Sigmoid colon (tissue), 7 donors: ENCODE results near the gene PRKCZ. TPM values are rescaled to one million over a fixed set of nuclear protein-coding genes. Genes with fewer than 3 reads are reported as not detected.

Experiments used
- DNase-seq: peaks from one replicate; pipeline ENCODE4 v3.0.0-alpha.2; 2019
- H3K27ac ChIP-seq, 4 donors: fragments of 200-600 bp; sonication (generic); one replicate each; pipeline ENCODE4 v1.5.1; 2016 to 2019; ENCODE audit warnings: mild to moderate bottlenecking in 1 of 4
- H3K27me3 ChIP-seq, 3 donors: fragments of 200-600 bp; sonication (generic); one replicate each; pipeline ENCODE4 v1.5.1; 2019; ENCODE audit warnings: mild to moderate bottlenecking in 1 of 3
- H3K36me3 ChIP-seq, 4 donors: fragments of 200-600 bp; sonication (generic); one replicate each; pipeline ENCODE4 v1.5.1; 2016 to 2019
- H3K4me1 ChIP-seq, 4 donors: fragments of 200-600 bp; sonication (generic); one replicate each; pipeline ENCODE4 v1.5.1; 2017 to 2019
- H3K4me3 ChIP-seq, 4 donors: fragments of 200-600 bp; sonication (generic); one replicate each; pipeline ENCODE4 v1.5.1; 2017 to 2019; ENCODE audit warnings: mild to moderate bottlenecking in 2 of 4, moderate library complexity in 1 of 4
- H3K9me3 ChIP-seq, 4 donors: fragments of 200-600 bp in 3 of 4; sonication (generic) in 3 of 4; one replicate each; pipeline versions ENCODE4 v1.5.1 to v1.6.1; 2013 to 2019
- EP300 ChIP-seq, 4 donors: sonication (generic); formaldehyde crosslinking; IDR thresholded peaks; one replicate each; pipeline ENCODE4 v1.6.1; 2017; ENCODE audit warnings: antibody characterized with exemption in 4 of 4
- POLR2A ChIP-seq, 2 donors: fragments of 450-650 bp; IDR thresholded peaks; one replicate each; pipeline ENCODE4 v1.6.1; 2016; ENCODE audit warnings: antibody characterized with exemption in 2 of 2, mild to moderate bottlenecking in 2 of 2, moderate library complexity in 2 of 2
- POLR2AphosphoS5 ChIP-seq, 4 donors: sonication (generic); formaldehyde crosslinking; IDR thresholded peaks; one replicate each; pipeline ENCODE4 v1.6.1; 2017; ENCODE audit warnings: antibody characterized with exemption in 4 of 4
- WGBS, 2 donors: extraction: QIAGEN DNeasy Blood & Tissue Kit; methylation state at CpG; one replicate each; pipeline ENCODE4 v1.1.7; 2013; 5-methylcytosine and 5-hydroxymethylcytosine counted together
- intact Hi-C: fragments of 100-400 bp; cut with DNase I; formaldehyde crosslinking; loops from one replicate; pipeline ENCODE4 v1.15.1; 2023
- polyA plus RNA-seq, 3 donors: library from polyadenylated mRNA; stranded (reverse); fragments of 200-250 nt; gene quantifications; one replicate each; pipeline ENCODE4 v1.2.3, GENCODE V29; 2013
- total RNA-seq, 4 donors: library from RNA; depleted of rRNA; stranded (reverse); fragments of >200 nt; gene quantifications; one replicate each; pipeline ENCODE4 v1.1.0, GENCODE V29; 2016
- TF ChIP-seq, protein P1 (sequence below), 4 experiments: fragments of 450-650 bp in 3 of 4; fragments of 200-600 bp in 1 of 4; IDR thresholded peaks; one replicate each; pipeline ENCODE4 v1.5.1; 2016 to 2019; ENCODE audit warnings: antibody characterized with exemption in 4 of 4, mild to moderate bottlenecking in 3 of 4, moderate library complexity in 2 of 4
- donor health status: healthy with polysubstance abuse.
- donor health status: Bipolar disorder and iron deficiency.
- donor health status: healthy.

Gene PRKCZ
- total and polyA plus RNA-seq, 7 donors, result 1.4 to 52.9 (median 4.8) TPM

DNA sequence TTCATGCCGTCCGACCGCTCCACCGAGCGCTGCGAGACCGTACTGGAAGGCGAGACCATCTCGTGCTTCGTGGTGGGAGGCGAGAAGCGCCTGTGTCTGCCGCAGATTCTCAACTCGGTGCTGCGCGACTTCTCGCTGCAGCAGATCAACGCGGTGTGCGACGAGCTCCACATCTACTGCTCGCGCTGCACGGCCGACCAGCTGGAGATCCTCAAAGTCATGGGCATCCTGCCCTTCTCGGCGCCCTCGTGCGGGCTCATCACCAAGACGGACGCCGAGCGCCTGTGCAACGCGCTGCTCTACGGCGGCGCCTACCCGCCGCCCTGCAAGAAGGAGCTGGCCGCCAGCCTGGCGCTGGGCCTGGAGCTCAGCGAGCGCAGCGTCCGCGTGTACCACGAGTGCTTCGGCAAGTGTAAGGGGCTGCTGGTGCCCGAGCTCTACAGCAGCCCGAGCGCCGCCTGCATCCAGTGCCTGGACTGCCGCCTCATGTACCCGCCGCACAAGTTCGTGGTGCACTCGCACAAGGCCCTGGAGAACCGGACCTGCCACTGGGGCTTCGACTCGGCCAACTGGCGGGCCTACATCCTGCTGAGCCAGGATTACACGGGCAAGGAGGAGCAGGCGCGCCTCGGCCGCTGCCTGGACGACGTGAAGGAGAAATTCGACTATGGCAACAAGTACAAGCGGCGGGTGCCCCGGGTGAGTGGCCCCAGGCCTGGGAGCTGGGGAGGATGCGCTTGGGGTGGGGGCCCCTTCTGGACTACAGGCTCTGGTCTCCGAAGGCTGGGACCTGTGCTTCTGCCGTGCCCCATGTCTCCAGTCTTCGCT is 179.0 kb downstream of the PRKCZ start:
- Histone ChIP-seq H3K27ac (peak overlapping the region; percentile 87 to 92 (median 90)), H3K9me3 (no peaks in the 10 kb centered on the region), H3K27me3 (no peaks in the 10 kb centered on the region), H3K36me3 (no peaks in the 10 kb centered on the region), H3K4me3 (peak overlapping the region; percentile 58 to 78 (median 62)), H3K4me1 (peaks cover 0 to 59% (median 55%) of the 10 kb centered on the region in 4 donors)
- intact Hi-C loops, result no loop called here
- peak; percentile 94 for DNase-seq
- TF ChIP-seq, protein P1, sequence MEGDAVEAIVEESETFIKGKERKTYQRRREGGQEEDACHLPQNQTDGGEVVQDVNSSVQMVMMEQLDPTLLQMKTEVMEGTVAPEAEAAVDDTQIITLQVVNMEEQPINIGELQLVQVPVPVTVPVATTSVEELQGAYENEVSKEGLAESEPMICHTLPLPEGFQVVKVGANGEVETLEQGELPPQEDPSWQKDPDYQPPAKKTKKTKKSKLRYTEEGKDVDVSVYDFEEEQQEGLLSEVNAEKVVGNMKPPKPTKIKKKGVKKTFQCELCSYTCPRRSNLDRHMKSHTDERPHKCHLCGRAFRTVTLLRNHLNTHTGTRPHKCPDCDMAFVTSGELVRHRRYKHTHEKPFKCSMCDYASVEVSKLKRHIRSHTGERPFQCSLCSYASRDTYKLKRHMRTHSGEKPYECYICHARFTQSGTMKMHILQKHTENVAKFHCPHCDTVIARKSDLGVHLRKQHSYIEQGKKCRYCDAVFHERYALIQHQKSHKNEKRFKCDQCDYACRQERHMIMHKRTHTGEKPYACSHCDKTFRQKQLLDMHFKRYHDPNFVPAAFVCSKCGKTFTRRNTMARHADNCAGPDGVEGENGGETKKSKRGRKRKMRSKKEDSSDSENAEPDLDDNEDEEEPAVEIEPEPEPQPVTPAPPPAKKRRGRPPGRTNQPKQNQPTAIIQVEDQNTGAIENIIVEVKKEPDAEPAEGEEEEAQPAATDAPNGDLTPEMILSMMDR (IDR thresholded peaks at IDR 0.05), result no peak
- TF ChIP-seq POLR2A (IDR thresholded peaks at IDR 0.05) (no peak), POLR2AphosphoS5 (IDR thresholded peaks at IDR 0.05) (peak; percentile 76 to 96 (median 84)), EP300 (IDR thresholded peaks at IDR 0.05) (peak in 1 of 4 donors; percentile 50)
- WGBS, 2 donors, result 3 to 6% methylated on average over 77 of the region's 77 CpGs

DNA sequence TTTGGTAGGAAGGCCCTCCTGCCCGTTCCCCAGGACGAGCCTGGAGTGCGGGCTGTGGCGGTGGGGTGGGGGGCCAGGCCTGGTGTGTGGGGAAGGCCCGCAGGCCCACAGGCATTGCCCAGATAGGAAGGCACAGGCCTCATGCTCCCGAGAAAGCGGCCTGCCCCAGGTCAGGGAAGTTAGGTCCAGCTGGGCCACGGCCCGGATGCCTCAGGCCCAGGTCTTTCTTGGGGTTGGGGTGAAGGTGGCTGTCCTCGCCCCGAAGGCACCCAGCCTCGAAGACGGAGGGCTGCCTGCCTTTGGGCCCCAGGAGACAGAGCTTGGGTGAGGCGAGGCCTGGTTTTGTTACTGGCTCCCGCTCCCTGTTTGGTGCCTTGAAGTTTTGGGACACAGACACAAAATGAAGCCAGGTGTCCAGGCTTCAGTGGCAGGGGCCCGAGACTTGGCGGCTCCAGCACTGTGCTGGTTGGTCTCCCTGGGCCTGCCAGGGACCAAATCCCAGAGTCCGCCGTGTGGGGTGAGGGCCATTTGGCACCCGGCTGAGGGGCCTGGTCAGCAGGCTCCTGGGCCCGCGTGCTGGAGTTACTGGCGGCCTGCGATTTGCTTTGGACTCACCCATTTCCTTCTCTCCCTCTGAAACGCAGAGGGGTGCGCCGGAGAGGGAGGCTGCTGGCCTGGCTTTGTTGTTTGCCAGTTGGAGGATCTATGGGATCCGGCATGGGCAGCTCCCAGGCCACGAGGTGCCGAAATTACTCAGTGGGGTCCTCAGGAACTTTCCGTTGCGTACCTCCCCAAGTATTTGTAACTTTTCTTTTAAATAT is 179.9 kb downstream of the PRKCZ start:
- TF ChIP-seq POLR2A (IDR thresholded peaks at IDR 0.05) (no peak), POLR2AphosphoS5 (IDR thresholded peaks at IDR 0.05) (peak in 1 of 4 donors; percentile 22), EP300 (IDR thresholded peaks at IDR 0.05) (no peak)
- no peaks in the 10 kb centered on the region for H3K27me3 ChIP-seq

DNA sequence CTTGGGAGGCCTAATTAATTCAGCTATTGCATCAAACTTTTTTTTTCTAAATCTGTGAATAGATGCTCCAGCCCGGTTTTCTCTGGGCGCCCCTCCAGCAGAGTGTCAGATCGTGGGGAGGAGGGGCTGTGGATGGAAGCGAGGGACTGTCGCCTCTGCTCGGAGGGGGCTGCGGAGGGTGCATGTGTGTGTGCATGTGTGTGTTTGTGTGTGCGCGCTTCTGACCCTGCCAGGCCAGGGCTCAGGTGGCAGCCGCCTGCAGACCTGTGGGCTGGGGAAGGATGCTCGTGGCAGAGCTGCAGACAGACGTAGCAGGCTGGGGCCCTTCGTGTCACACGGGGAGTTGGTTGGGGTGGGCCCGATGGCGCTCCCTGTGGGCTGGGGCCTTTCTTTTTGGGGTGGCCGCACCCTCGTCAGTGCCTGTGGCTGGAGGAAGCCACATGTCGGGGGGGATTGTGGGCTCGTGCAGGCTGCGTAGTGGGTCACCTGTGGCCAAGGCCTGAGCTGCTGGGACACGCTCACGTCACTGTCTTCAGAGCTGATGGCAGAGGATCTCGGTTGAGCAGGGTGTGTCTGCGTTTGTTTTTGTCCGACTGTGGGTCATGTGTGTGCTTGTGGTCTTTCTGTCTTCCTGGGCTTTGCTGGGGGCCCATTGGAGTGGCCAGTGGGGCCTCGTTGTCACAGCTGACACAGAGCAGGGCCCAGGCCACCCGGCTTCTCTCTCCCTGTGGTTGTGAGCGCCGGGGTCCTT is 180.7 kb downstream of the PRKCZ start:
- Histone ChIP-seq H3K4me1 (peaks cover 0 to 77% (median 72%) of the 10 kb centered on the region in 4 donors), H3K36me3 (no peaks in the 10 kb centered on the region), H3K27me3 (no peaks in the 10 kb centered on the region), H3K27ac (peak overlapping the region; percentile 87 to 92 (median 90)), H3K4me3 (peak overlapping the region; percentile 58 to 78 (median 62)), H3K9me3 (no peaks in the 10 kb centered on the region)
- 13 to 25% methylated on average over 30 of the region's 30 CpGs for WGBS, 2 donors
- DNase-seq, result no peak
- intact Hi-C loops, result loop anchor here (2.0 kb wide), 2 partner anchors 40 to 84 kb away; no protein-coding TSS in a partner anchor
- TF ChIP-seq, protein P1 (IDR thresholded peaks at IDR 0.05), result no peak
- TF ChIP-seq POLR2A (IDR thresholded peaks at IDR 0.05), result no peak
- TF ChIP-seq EP300 (IDR thresholded peaks at IDR 0.05), result no peak
- TF ChIP-seq POLR2AphosphoS5 (IDR thresholded peaks at IDR 0.05), result no peak

More for the DNA sequence above, 179.9 kb downstream of the PRKCZ start:
- intact Hi-C loops, result loop anchor here (2.0 kb wide), 2 partner anchors 39 to 85 kb away; no protein-coding TSS in a partner anchor
- H3K4me3 ChIP-seq, result peak overlapping the region; percentile 58 to 78 (median 62)
- no peak for DNase-seq
- 21 to 40% methylated on average over 32 of the region's 32 CpGs for WGBS, 2 donors
- peak overlapping the region; percentile 87 to 92 (median 90) for H3K27ac ChIP-seq
- H3K36me3 ChIP-seq, result no peaks in the 10 kb centered on the region
- H3K9me3 ChIP-seq, result no peaks in the 10 kb centered on the region
- peaks cover 0 to 68% (median 64%) of the 10 kb centered on the region in 4 donors for H3K4me1 ChIP-seq

DNA sequence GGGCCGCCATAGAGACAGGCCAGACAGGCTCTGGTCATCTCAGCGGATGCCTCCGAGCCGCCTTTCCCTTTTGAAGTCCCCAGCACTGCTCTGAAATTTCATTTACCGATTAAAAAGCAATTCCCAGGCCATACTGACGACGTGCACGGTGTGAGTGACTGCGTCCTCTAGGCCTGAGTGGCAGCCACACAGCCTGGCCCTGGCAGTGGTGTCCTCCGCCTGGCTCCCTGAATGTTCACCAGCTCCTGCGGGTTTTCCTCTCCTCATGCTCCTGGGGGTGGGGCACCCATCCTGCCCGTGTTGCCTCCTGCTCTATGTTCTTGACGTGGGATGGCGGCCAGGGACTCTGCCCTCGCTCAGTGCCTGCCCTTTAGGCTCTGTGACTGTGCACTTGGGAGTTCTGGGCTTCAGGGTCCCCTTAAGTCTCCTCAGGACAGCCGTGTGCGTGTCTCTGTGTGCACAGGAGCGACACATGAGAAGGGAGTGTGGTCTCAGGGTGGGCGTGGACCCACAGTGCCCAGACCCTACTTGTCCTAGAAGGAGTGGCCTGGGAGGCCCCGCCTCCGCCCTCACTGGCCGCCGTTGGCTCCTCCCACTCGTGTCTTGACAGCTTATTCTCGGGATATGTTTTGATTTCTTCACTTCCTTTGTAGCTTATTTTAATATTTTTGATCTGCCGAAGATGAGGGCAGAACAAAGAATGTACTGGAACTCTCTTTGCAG is 181.5 kb downstream of the PRKCZ start:
- H3K27ac ChIP-seq, result peak overlapping the region; percentile 87 to 92 (median 90)
- no peaks in the 10 kb centered on the region for H3K9me3 ChIP-seq
- WGBS, 2 donors, result 36 to 46% methylated on average over 26 of the region's 26 CpGs
- intact Hi-C loops, result loop anchor here (2.0 kb wide), 2 partner anchors 41 to 83 kb away; no protein-coding TSS in a partner anchor
- peaks cover 0 to 78% (median 74%) of the 10 kb centered on the region in 4 donors for H3K4me1 ChIP-seq
- H3K36me3 ChIP-seq, result no peaks in the 10 kb centered on the region
- peak; percentile 95 for DNase-seq
- H3K27me3 ChIP-seq, result no peaks in the 10 kb centered on the region
- TF ChIP-seq POLR2AphosphoS5 (IDR thresholded peaks at IDR 0.05), result peak; percentile 35 to 71 (median 46)
- no peak for TF ChIP-seq EP300 (IDR thresholded peaks at IDR 0.05)
- peak overlapping the region; percentile 58 to 78 (median 62) for H3K4me3 ChIP-seq
